GM12878 (cell line): ENCODE data around the gene OLFM1. TPM values are rescaled to one million over a fixed set of nuclear protein-coding genes. Genes with fewer than 3 reads are reported as not detected.

Experiments
- ATAC-seq: fragments of 200-7000 bp; cut with Tn5 transposase; 3 replicates; pipeline ENCODE4 v1.9.1; 2020; ENCODE audit warnings: mild to moderate bottlenecking, moderate library complexity
- BruUV-seq: library from RNA; stranded (reverse); fragments of 400-500 nt; replicated peaks from 2 replicates; lab custom pipeline; 2021; lab: Mats Ljungman, UMichigan
- CTCF ChIA-PET: fragments of 300-600 bp; sonication (Branson Sonifier 250); formaldehyde crosslinking; extraction: SDS; loops from one replicate; lab custom pipeline; 2021; ENCODE audit warnings: inconsistent platforms; lab: Yijun Ruan, JAX
- POLR2A ChIA-PET: fragments of 350-600 bp; formaldehyde crosslinking; extraction: SDS; loops from one replicate; lab custom pipeline; 2021; ENCODE audit warnings: inconsistent platforms; lab: Charles Lee
- RAD21 ChIA-PET: fragments of 300-600 bp; sonication (Branson Sonifier 250); formaldehyde crosslinking; loops from one replicate; lab custom pipeline; 2023; ENCODE audit warnings: antibody characterized with exemption; ENCODE audit not compliant: unreplicated experiment; lab: Charles Lee
- SMC1A ChIA-PET: fragments of 300-600 bp; sonication (Branson Sonifier 250); formaldehyde crosslinking; loops from one replicate; lab custom pipeline; 2023; ENCODE audit not compliant: unreplicated experiment, uncharacterized antibody; lab: Charles Lee
- DNase-seq: peaks from one replicate; pipeline ENCODE4 v3.0.0-alpha.2; 2011; ENCODE audit warnings: low read depth, low spot score
- FAIRE-seq: peaks from 3 replicates; lab custom pipeline; 2011; peaks lifted over from hg19 to GRCh38; lab: Jason Lieb, UNC
- H2AFZ ChIP-seq: 2 replicates; pipeline ENCODE4 v1.6.0; 2011; ENCODE audit warnings: low read depth, low read length, control low read depth; ENCODE audit not compliant: control insufficient read depth
- H3K27ac ChIP-seq: 2 replicates; pipeline ENCODE4 v1.5.1; 2011; ENCODE audit warnings: control low read depth; ENCODE audit not compliant: control insufficient read depth, insufficient read depth
- H3K27me3 ChIP-seq, 2 experiments: replicated peaks in 1 of 2; 2 replicates each; pipeline versions ENCODE4 v1.6.0 to v1.6.1; 2011; ENCODE audit warnings: low read length in 1 of 2; ENCODE audit not compliant: control insufficient read depth in 2 of 2, insufficient read depth in 2 of 2
- H3K36me3 ChIP-seq, 2 experiments: 2 replicates each; pipeline ENCODE4 v1.5.1; 2011; ENCODE audit warnings: low read length in 1 of 2; ENCODE audit not compliant: control insufficient read depth in 2 of 2, insufficient read depth in 2 of 2
- H3K4me1 ChIP-seq: 2 replicates; pipeline ENCODE4 v1.6.1; 2011; ENCODE audit warnings: mild to moderate bottlenecking, low read length, moderate library complexity, mixed read lengths; ENCODE audit not compliant: control insufficient read depth, insufficient read depth
- H3K4me2 ChIP-seq: 2 replicates; pipeline ENCODE4 v1.6.0; 2011; ENCODE audit warnings: control low read depth; ENCODE audit not compliant: control insufficient read depth, insufficient read depth
- H3K4me3 ChIP-seq: fragments of 200-600 bp; sonication (generic); 2 replicates; pipeline ENCODE4 v1.5.1; 2016
- H3K79me2 ChIP-seq: 2 replicates; pipeline ENCODE4 v1.6.0; 2011; ENCODE audit warnings: low read length; ENCODE audit not compliant: control insufficient read depth, insufficient read depth
- H3K9ac ChIP-seq: 2 replicates; pipeline ENCODE4 v1.8.0; 2011; ENCODE audit warnings: low read length, control low read depth, mixed read lengths; ENCODE audit not compliant: control insufficient read depth, insufficient read depth
- H3K9me3 ChIP-seq: replicated peaks from 3 replicates; pipeline ENCODE4 v1.5.1; 2011; ENCODE audit warnings: mild to moderate bottlenecking, low read length; ENCODE audit not compliant: control insufficient read depth, insufficient read depth
- H4K20me1 ChIP-seq: 2 replicates; pipeline ENCODE4 v1.6.0; 2011; ENCODE audit not compliant: control insufficient read depth, insufficient read depth
- CEBPZ ChIP-seq: fragments of 150-350 bp; IDR thresholded peaks from 2 replicates; pipeline ENCODE4 v1.6.1; 2016; ENCODE audit warnings: low read depth, low read length
- ELK1 ChIP-seq: IDR thresholded peaks from 2 replicates; pipeline ENCODE4 v1.6.1; 2012; ENCODE audit warnings: low read depth, low read length, improper control_type of control experiment
- ESRRA ChIP-seq: IDR thresholded peaks from 2 replicates; pipeline ENCODE4 v1.6.1; 2012; ENCODE audit warnings: mild to moderate bottlenecking, low read length, improper control_type of control experiment
- EZH2 ChIP-seq: IDR thresholded peaks from 2 replicates; pipeline ENCODE4 v1.6.1; 2012; ENCODE audit warnings: low read depth, mild to moderate bottlenecking, control low read depth, inconsistent platforms, low read length, borderline replicate concordance; ENCODE audit not compliant: control insufficient read depth
- JUND ChIP-seq: IDR thresholded peaks from 2 replicates; pipeline ENCODE4 v1.6.1; 2012; ENCODE audit warnings: low read depth, mild to moderate bottlenecking, low read length, improper control_type of control experiment, moderate library complexity
- KDM1A ChIP-seq: fragments of 200-600 bp; sonication (generic); IDR thresholded peaks from 2 replicates; pipeline ENCODE4 v1.6.1; 2016; ENCODE audit warnings: borderline replicate concordance
- MAX ChIP-seq: IDR thresholded peaks from 2 replicates; pipeline ENCODE4 v1.6.1; 2012; ENCODE audit warnings: low read depth, low read length, improper control_type of control experiment
- MYC ChIP-seq: IDR thresholded peaks from 2 replicates; pipeline ENCODE4 v1.6.1; 2011; ENCODE audit warnings: mild to moderate bottlenecking, low read length, moderate library complexity, inconsistent platforms; ENCODE audit not compliant: insufficient read depth, insufficient replicate concordance, insufficient read length, severe bottlenecking
- NRF1 ChIP-seq: conservative IDR thresholded peaks from 2 replicates; pipeline ENCODE4 v1.6.1; 2011; ENCODE audit warnings: mild to moderate bottlenecking, low read depth, low read length, improper control_type of control experiment
- PBX3 ChIP-seq: IDR thresholded peaks from 2 replicates; pipeline ENCODE4 v1.6.1; 2011; ENCODE audit warnings: mild to moderate bottlenecking, low read depth, low read length, moderate library complexity; ENCODE audit not compliant: insufficient replicate concordance
- RCOR1 ChIP-seq: conservative IDR thresholded peaks from 2 replicates; pipeline ENCODE4 v1.6.1; 2012; ENCODE audit warnings: low read depth, low read length, improper control_type of control experiment
- RFX5 ChIP-seq: IDR thresholded peaks from 2 replicates; pipeline ENCODE4 v1.6.1; 2011; ENCODE audit warnings: low read depth, low read length, improper control_type of control experiment
- SRF ChIP-seq, 2 experiments: IDR thresholded peaks; 2 replicates each; pipeline ENCODE4 v1.6.1; 2011; ENCODE audit warnings: low read depth in 2 of 2, low read length in 2 of 2, mild to moderate bottlenecking in 1 of 2, moderate library complexity in 1 of 2
- SUZ12 ChIP-seq: fragments of 200-600 bp; sonication (generic); IDR thresholded peaks from one replicate; pipeline ENCODE4 v1.6.1; 2018; ENCODE audit warnings: antibody characterized with exemption, mild to moderate bottlenecking; ENCODE audit not compliant: unreplicated experiment
- TBL1XR1 ChIP-seq: IDR thresholded peaks from 2 replicates; pipeline ENCODE4 v1.6.1; 2012; ENCODE audit warnings: low read depth, low read length, improper control_type of control experiment
- ZNF274 ChIP-seq: IDR thresholded peaks from one replicate; pipeline ENCODE4 v1.8.0; 2011; ENCODE audit not compliant: insufficient read length, insufficient read depth
- WGBS: methylation state at CpG from one replicate; pipeline ENCODE4 v1.1.6; 2016; ENCODE audit warnings: low lambda C conversion rate; ENCODE audit not compliant: insufficient replicate concordance, insufficient coverage; ENCODE audit errors: missing lambda C conversion rate; 5-methylcytosine and 5-hydroxymethylcytosine counted together
- in situ Hi-C: fragments of 300-500 bp; cut with MboI; formaldehyde crosslinking; loops from 9 replicates; pipeline ENCODE4 v1.14.3; 2018; ENCODE audit warnings: mixed read lengths
- intact Hi-C: fragments of 100-400 bp; cut with micrococcal nuclease; formaldehyde crosslinking; loops from one replicate; pipeline ENCODE4 v1.14.2; 2022; ENCODE audit not compliant: unreplicated experiment
- polyA plus RNA-seq, 11 experiments: library from polyadenylated mRNA; depleted of rRNA in 4 of 11; unstranded in 6 of 11; stranded (reverse) in 5 of 11; fragments of >200 nt; fragmentation: Nextera tagmentation in 4 of 11; fragmentation: Illumina TruSeq in 1 of 11; extraction: Ambion mirVana in 4 of 11; extraction: Trizol in 1 of 11; gene quantifications; 1 replicate in 1 of 11; 2 replicates in 10 of 11; pipeline versions ENCODE4 v1.2.1 to v1.2.3, GENCODE V29; 2011 to 2016; ENCODE audit warnings: inconsistent platforms in 2 of 11, missing spikeins in 2 of 11, low read depth in 1 of 11
- total RNA-seq, 4 experiments: library from RNA; depleted of rRNA in 3 of 4; stranded (reverse); fragments of >200 nt in 3 of 4; fragmentation: Illumina TruSeq in 1 of 4; extraction: Trizol in 1 of 4; gene quantifications; 2 replicates each; pipeline versions ENCODE4 v1.2.1 to v1.2.3, GENCODE V29; 2013 to 2021

The OLFM1 gene
- total and polyA plus RNA-seq, 10 of the 15 experiments (the other 5 are each of a cell fraction or from before 2014, with no cell fraction given) = not detected

DNA sequence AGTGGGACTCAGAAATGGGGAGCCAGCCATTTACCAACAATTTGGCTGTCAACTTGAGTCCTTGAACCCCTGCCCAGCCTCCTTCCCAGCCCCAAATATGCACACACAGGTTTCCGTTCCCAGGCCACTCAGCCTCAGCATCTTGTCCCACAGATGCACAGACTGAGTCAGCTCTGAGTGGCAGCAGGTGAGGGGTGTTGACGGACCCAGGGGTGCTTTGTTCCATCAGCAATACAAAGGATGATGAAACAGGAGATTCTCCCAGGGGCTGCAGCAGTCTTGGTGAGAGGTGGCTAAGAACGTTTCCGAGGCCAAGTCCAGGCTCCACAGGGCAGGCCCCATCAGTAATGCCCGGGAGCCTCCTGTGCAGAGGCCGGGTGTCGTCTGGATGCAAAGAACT, 4.9 kb upstream of the OLFM1 start:
- ChIA-PET SMC1A (no interaction called here), RAD21 (no interaction called here), POLR2A (no interaction called here), CTCF (no interaction called here)
- Histone ChIP-seq H3K4me1 (no peaks in the 10 kb centered on the region), H3K36me3 (no peaks in the 10 kb centered on the region), H3K9ac (no peak overlapping the region), H3K27me3 (no peaks in the 10 kb centered on the region; a peak in 3 of 4 replicates), H3K4me3 (no peak overlapping the region), H2AFZ (no peak overlapping the region), H4K20me1 (no peaks in the 10 kb centered on the region; the same call in 1 of the 2 replicates), H3K27ac (no peak overlapping the region), H3K79me2 (no peaks in the 10 kb centered on the region), H3K9me3 (no peaks in the 10 kb centered on the region), H3K4me2 (no peak overlapping the region)
- no peak for ATAC-seq
- 3% methylated on average over 7 of the region's 7 CpGs for WGBS
- no peak for DNase-seq
- no peak for TF ChIP-seq ZNF274
- no peak for TF ChIP-seq SRF (IDR thresholded peaks at IDR 0.05; ENCODE audit: low read depth in 2 of 2, low read length in 2 of 2)
- no peak for TF ChIP-seq PBX3
- TF ChIP-seq RCOR1 = no peak
- TF ChIP-seq MYC = no peak
- no peak for TF ChIP-seq MAX
- TF ChIP-seq ELK1 = no peak
- TF ChIP-seq TBL1XR1 = no peak
- TF ChIP-seq EZH2 = no peak
- TF ChIP-seq RFX5 = no peak
- TF ChIP-seq JUND = no peak
- no peak for TF ChIP-seq ESRRA
- no peak for TF ChIP-seq NRF1
- TF ChIP-seq SUZ12 = no peak
- no peak for TF ChIP-seq CEBPZ
- no peak for TF ChIP-seq KDM1A
- no peak for FAIRE-seq
- BruUV-seq = no TSS peak
- in situ Hi-C loops (no loop called here), intact Hi-C loops (no loop called here)
